ENCODE data around the gene EMC1. TPM values are rescaled to one million over a fixed set of nuclear protein-coding genes. Genes with fewer than 3 reads are reported as not detected.

The EMC1 gene
- total RNA-seq, 2 donors from 2014 or later: 59.0 to 67.5 TPM

- H3K4me1 ChIP-seq (ENCODE audit: control insufficient read depth, insufficient read depth, low read length): no peaks in the 10 kb centered on the region
- no peaks in the 10 kb centered on the region for H3K9me3 Mint-ChIP-seq
- peaks cover 95% of the 10 kb centered on the region for H3K36me3 Mint-ChIP-seq (ENCODE audit: low read depth)
- TF ChIP-seq CTCF (conservative IDR thresholded peaks at IDR 0.05): no peak
- no peaks in the 10 kb centered on the region for H3K4me1 Mint-ChIP-seq
- no peak overlapping the region for H3K4me3 Mint-ChIP-seq
- no peaks in the 10 kb centered on the region for H3K9me3 ChIP-seq (ENCODE audit: control insufficient read depth, low read length)
- H3K36me3 ChIP-seq (ENCODE audit: control insufficient read depth, insufficient read depth, low read length): peaks cover 99% of the 10 kb centered on the region
- no peak overlapping the region for H3K27ac Mint-ChIP-seq
- no peak overlapping the region for H3K4me3 ChIP-seq (ENCODE audit: low read length)
- no peaks in the 10 kb centered on the region for H3K27me3 ChIP-seq (ENCODE audit: control insufficient read depth, insufficient read depth, low read length, poor library complexity, severe bottlenecking)
- H3K27ac ChIP-seq (ENCODE audit: low read depth, low read length): no peak overlapping the region
- 93 to 95% methylated on average over 5 to 6 of the region's 6 CpGs for WGBS, 2 experiments (ENCODE audit: insufficient coverage in 1 of 2, insufficient read length in 1 of 2)
- H3K9ac ChIP-seq (ENCODE audit: extremely low read depth, low read length, poor library complexity, severe bottlenecking): no peak overlapping the region
- no peak for DNase-seq
- no peaks in the 10 kb centered on the region for H3K27me3 Mint-ChIP-seq (ENCODE audit: insufficient read depth)
Observed at GRCh38 chr1:19167140-19167539, 84.2 kb downstream of the EMC1 start.

GRCh38 chr1:19166066-19166465 lies 85.3 kb downstream of the EMC1 start:
- Mint-ChIP-seq H3K27ac (peak overlapping the region; percentile 20), H3K36me3 (ENCODE audit: low read depth) (peaks cover 94% of the 10 kb centered on the region), H3K9me3 (no peaks in the 10 kb centered on the region), H3K4me1 (no peaks in the 10 kb centered on the region), H3K27me3 (ENCODE audit: insufficient read depth) (no peaks in the 10 kb centered on the region), H3K4me3 (no peak overlapping the region)
- peaks cover 100% of the 10 kb centered on the region for H3K36me3 ChIP-seq (ENCODE audit: control insufficient read depth, insufficient read depth, low read length)
- no peak overlapping the region for H3K4me3 ChIP-seq (ENCODE audit: low read length)
- H3K4me1 ChIP-seq (ENCODE audit: control insufficient read depth, insufficient read depth, low read length): no peaks in the 10 kb centered on the region
- no peak for TF ChIP-seq CTCF (conservative IDR thresholded peaks at IDR 0.05)
- no peaks in the 10 kb centered on the region for H3K27me3 ChIP-seq (ENCODE audit: control insufficient read depth, insufficient read depth, low read length, poor library complexity, severe bottlenecking)
- DNase-seq: no peak
- H3K9me3 ChIP-seq (ENCODE audit: control insufficient read depth, low read length): no peaks in the 10 kb centered on the region
- 96 to 97% methylated on average over 3 of the region's 3 CpGs for WGBS, 2 experiments (ENCODE audit: insufficient coverage in 1 of 2, insufficient read length in 1 of 2)
- H3K9ac ChIP-seq (ENCODE audit: extremely low read depth, low read length, poor library complexity, severe bottlenecking): no peak overlapping the region
- H3K27ac ChIP-seq (ENCODE audit: low read depth, low read length): no peak overlapping the region

Other genes starting within 250 kb of the EMC1 start
- 100 to 1,000 TPM; 148 to 151 TPM for gene UBR4, start 41.3 kb downstream of the EMC1 start, total RNA-seq
- 10 to 100 TPM; 37.7 to 44.5 TPM for gene MRTO4, start 281 bp upstream of the EMC1 start, total RNA-seq
- 1 to 10 TPM in 1 of 2 donors, under 1 TPM in 1; 0.92 to 2.0 TPM for gene AKR7A3, start 37.2 kb upstream of the EMC1 start, total RNA-seq
- gene AKR7A2, start 60.6 kb upstream of the EMC1 start, total RNA-seq: 10 to 100 TPM; 47.8 to 66.1 TPM
- 10 to 100 TPM; 20.8 to 22.6 TPM for gene SLC66A1, start 60.8 kb upstream of the EMC1 start, total RNA-seq
- gene CAPZB, start 234.0 kb upstream of the EMC1 start, total RNA-seq: 100 to 1,000 TPM; 334 to 362 TPM

Measured in endodermal cell (in vitro differentiated cells).